K562 (cell line): ENCODE results near the gene QRICH1. TPM values are rescaled to one million over a fixed set of nuclear protein-coding genes. Genes with fewer than 3 reads are reported as not detected.

Source experiments
- ARHGAP35 ChIP-seq: fragments of 450-650 bp; IDR thresholded peaks from 2 replicates; pipeline ENCODE4 v1.6.1; 2018; ENCODE audit not compliant: partially characterized antibody
- ASH1L ChIP-seq: fragments of 450-650 bp; IDR thresholded peaks from 2 replicates; pipeline ENCODE4 v1.6.1; 2018; ENCODE audit warnings: borderline replicate concordance, mild to moderate bottlenecking, low read depth; ENCODE audit not compliant: partially characterized antibody
- COPS2 ChIP-seq: fragments of 450-650 bp; conservative IDR thresholded peaks from 2 replicates; pipeline ENCODE4 v1.6.1; 2016; ENCODE audit warnings: mild to moderate bottlenecking, moderate library complexity
- ESRRA ChIP-seq: fragments of 450-650 bp; IDR thresholded peaks from 2 replicates; pipeline ENCODE4 v1.6.1; 2014; ENCODE audit warnings: low read depth, mild to moderate bottlenecking, moderate library complexity, borderline replicate concordance
- ETV1 ChIP-seq: fragments of 450-650 bp; conservative IDR thresholded peaks from 2 replicates; pipeline ENCODE4 v1.6.1; 2016; ENCODE audit warnings: missing genetic modification characterization, control low read depth, low read depth, missing compliant biosample characterization
- FOXK2 ChIP-seq, 2 experiments: fragments of 450-650 bp; IDR thresholded peaks in 1 of 2; conservative IDR thresholded peaks in 1 of 2; 2 replicates each; pipeline ENCODE4 v1.6.1; 2016; ENCODE audit warnings: low read depth in 2 of 2, mild to moderate bottlenecking in 1 of 2
- HNRNPH1 ChIP-seq: fragments of 200-400 bp; formaldehyde crosslinking; optimal IDR thresholded peaks from 2 replicates; pipeline ENCODE3; 2017; ENCODE audit warnings: low read depth, mild to moderate bottlenecking, low read length, moderate library complexity
- MAFF ChIP-seq: IDR thresholded peaks from 2 replicates; pipeline ENCODE4 v1.6.1; 2012; ENCODE audit warnings: low read length, improper control_type of control experiment
- NCOR1 ChIP-seq: fragments of 450-650 bp; IDR thresholded peaks from 2 replicates; pipeline ENCODE4 v1.6.1; 2016; ENCODE audit warnings: mild to moderate bottlenecking, moderate library complexity
- WHSC1 ChIP-seq: IDR thresholded peaks from one replicate; pipeline ENCODE4 v1.6.1; 2012; ENCODE audit warnings: low read length, control low read depth, inconsistent platforms
- YY1 ChIP-seq, 3 experiments: IDR thresholded peaks; 2 replicates each; pipeline ENCODE4 v1.6.1; 2011; ENCODE audit warnings: low read length in 2 of 3, mild to moderate bottlenecking in 2 of 3, moderate library complexity in 2 of 3, borderline replicate concordance in 1 of 3, control low read depth in 1 of 3, low read depth in 1 of 3; ENCODE audit not compliant: insufficient read depth in 3 of 3, insufficient replicate concordance in 2 of 3, control insufficient read depth in 1 of 3, insufficient read length in 1 of 3; ENCODE audit errors: extremely low read depth in 1 of 3
- ZC3H8 ChIP-seq: fragments of 450-650 bp; IDR thresholded peaks from 2 replicates; pipeline ENCODE4 v1.6.1; 2017
- polyA plus RNA-seq, 8 experiments: library from polyadenylated mRNA; depleted of rRNA in 4 of 8; stranded (reverse) in 5 of 8; unstranded in 3 of 8; fragments of >200 nt; fragmentation: Nextera tagmentation in 2 of 8; fragmentation: Illumina TruSeq in 1 of 8; extraction: Ambion mirVana in 2 of 8; extraction: Trizol in 1 of 8; gene quantifications; 2 replicates each; pipeline versions ENCODE4 v1.2.1 to v1.2.3, GENCODE V29; 2011 to 2014; ENCODE audit warnings: inconsistent platforms in 1 of 8, missing spikeins in 1 of 8
- total RNA-seq, 7 experiments: library from RNA; depleted of rRNA in 6 of 7; stranded (reverse); fragments of >200 nt in 6 of 7; fragmentation: Illumina TruSeq in 2 of 7; extraction: Trizol in 2 of 7; gene quantifications; 2 replicates each; pipeline versions ENCODE4 v1.2.1 to v1.2.3, GENCODE V29; 2011 to 2021; ENCODE audit warnings: low replicate concordance in 1 of 7
- TF ChIP-seq, protein P1 (sequence below): fragments of 200-400 bp; formaldehyde crosslinking; IDR thresholded peaks from 2 replicates; pipeline ENCODE4 v1.6.1; 2017; ENCODE audit warnings: mild to moderate bottlenecking, low read depth, low read length, moderate library complexity
- TF ChIP-seq, protein P2 (sequence below), 2 experiments: fragments of 450-650 bp; formaldehyde crosslinking in 1 of 2; IDR thresholded peaks; 2 replicates each; pipeline versions ENCODE4 v1.4.0 to v1.6.1; 2014 to 2020; ENCODE audit warnings: mild to moderate bottlenecking in 2 of 2, borderline replicate concordance in 1 of 2, low read depth in 1 of 2
- TF ChIP-seq, protein P3 (sequence below): conservative IDR thresholded peaks from 2 replicates; pipeline ENCODE4 v1.6.1; 2011; ENCODE audit warnings: low read depth, mild to moderate bottlenecking, low read length; ENCODE audit not compliant: control insufficient read depth

QRICH1 gene
- total and polyA plus RNA-seq, 9 of the 15 experiments (the other 6 are each of a cell fraction or from before 2014, with no cell fraction given): 20.1 to 99.2 (median 56.7) TPM

DNA sequence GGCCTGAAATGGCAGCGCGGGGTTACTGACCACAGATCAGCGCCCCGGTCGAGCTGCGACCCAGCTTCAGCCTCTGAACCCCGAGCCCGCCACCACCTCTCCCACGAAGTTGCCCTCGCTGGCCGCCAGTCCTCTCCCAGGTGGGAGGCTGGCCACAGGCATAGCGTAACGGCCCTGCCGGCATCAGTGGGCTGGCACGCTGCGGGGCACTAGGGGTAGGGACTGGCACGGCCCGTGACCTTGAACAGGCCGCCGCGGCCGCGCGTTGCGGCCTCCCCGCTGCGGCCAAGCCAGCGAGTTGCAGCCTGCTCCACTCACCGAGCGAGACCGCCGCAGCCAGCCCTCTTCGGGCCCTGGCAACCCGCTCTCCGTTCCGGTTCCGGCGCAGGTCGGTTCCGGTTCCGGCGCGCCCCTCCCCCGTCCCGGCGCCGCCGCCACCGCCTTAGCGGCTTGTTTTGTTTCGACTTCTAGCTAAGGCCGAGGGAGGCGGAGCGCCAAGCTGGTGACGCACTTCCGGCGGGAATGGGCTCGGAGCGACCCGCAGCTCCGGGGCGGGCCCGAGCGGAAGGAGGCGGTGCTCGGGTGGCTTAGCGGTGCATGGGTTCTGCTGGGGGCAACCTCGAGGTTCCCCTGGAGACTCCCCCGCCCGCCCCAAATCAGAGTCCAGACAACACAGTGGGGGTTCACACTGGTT lies 26.7 kb upstream of the QRICH1 start, which contains the start of gene USP19 (continued):
- TF ChIP-seq, protein P1, sequence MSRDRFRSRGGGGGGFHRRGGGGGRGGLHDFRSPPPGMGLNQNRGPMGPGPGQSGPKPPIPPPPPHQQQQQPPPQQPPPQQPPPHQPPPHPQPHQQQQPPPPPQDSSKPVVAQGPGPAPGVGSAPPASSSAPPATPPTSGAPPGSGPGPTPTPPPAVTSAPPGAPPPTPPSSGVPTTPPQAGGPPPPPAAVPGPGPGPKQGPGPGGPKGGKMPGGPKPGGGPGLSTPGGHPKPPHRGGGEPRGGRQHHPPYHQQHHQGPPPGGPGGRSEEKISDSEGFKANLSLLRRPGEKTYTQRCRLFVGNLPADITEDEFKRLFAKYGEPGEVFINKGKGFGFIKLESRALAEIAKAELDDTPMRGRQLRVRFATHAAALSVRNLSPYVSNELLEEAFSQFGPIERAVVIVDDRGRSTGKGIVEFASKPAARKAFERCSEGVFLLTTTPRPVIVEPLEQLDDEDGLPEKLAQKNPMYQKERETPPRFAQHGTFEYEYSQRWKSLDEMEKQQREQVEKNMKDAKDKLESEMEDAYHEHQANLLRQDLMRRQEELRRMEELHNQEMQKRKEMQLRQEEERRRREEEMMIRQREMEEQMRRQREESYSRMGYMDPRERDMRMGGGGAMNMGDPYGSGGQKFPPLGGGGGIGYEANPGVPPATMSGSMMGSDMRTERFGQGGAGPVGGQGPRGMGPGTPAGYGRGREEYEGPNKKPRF: no peak
- no peak for TF ChIP-seq MAFF
- TF ChIP-seq YY1 (IDR thresholded peaks at IDR 0.05; ENCODE audit: borderline replicate concordance in 1 of 3, control insufficient read depth in 1 of 3, extremely low read depth in 1 of 3, insufficient read depth in 3 of 3, insufficient read length in 1 of 3, insufficient replicate concordance in 2 of 3, low read depth in 1 of 3, low read length in 2 of 3): no peak
- TF ChIP-seq, protein P2, sequence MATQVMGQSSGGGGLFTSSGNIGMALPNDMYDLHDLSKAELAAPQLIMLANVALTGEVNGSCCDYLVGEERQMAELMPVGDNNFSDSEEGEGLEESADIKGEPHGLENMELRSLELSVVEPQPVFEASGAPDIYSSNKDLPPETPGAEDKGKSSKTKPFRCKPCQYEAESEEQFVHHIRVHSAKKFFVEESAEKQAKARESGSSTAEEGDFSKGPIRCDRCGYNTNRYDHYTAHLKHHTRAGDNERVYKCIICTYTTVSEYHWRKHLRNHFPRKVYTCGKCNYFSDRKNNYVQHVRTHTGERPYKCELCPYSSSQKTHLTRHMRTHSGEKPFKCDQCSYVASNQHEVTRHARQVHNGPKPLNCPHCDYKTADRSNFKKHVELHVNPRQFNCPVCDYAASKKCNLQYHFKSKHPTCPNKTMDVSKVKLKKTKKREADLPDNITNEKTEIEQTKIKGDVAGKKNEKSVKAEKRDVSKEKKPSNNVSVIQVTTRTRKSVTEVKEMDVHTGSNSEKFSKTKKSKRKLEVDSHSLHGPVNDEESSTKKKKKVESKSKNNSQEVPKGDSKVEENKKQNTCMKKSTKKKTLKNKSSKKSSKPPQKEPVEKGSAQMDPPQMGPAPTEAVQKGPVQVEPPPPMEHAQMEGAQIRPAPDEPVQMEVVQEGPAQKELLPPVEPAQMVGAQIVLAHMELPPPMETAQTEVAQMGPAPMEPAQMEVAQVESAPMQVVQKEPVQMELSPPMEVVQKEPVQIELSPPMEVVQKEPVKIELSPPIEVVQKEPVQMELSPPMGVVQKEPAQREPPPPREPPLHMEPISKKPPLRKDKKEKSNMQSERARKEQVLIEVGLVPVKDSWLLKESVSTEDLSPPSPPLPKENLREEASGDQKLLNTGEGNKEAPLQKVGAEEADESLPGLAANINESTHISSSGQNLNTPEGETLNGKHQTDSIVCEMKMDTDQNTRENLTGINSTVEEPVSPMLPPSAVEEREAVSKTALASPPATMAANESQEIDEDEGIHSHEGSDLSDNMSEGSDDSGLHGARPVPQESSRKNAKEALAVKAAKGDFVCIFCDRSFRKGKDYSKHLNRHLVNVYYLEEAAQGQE (IDR thresholded peaks at IDR 0.05; ENCODE audit: borderline replicate concordance): no peak
- TF ChIP-seq, protein P2 (CRISPR knock-in tag; IDR thresholded peaks at IDR 0.05; ENCODE audit: low read depth): peak; percentile 57; the same call in 1 of the 2 replicates
- no peak for TF ChIP-seq WHSC1
- TF ChIP-seq, protein P3, sequence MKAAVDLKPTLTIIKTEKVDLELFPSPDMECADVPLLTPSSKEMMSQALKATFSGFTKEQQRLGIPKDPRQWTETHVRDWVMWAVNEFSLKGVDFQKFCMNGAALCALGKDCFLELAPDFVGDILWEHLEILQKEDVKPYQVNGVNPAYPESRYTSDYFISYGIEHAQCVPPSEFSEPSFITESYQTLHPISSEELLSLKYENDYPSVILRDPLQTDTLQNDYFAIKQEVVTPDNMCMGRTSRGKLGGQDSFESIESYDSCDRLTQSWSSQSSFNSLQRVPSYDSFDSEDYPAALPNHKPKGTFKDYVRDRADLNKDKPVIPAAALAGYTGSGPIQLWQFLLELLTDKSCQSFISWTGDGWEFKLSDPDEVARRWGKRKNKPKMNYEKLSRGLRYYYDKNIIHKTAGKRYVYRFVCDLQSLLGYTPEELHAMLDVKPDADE: 0 out of 2 replicates have a peak, but pooled peaks have one; percentile 25
- peak; percentile 93 for TF ChIP-seq FOXK2 (conservative IDR thresholded peaks at IDR 0.05 in 1 of 2, IDR thresholded peaks at IDR 0.05 in 1 of 2; ENCODE audit: low read depth in 2 of 2)
- no peak for TF ChIP-seq NCOR1
- TF ChIP-seq ZC3H8: no peak
- no peak for TF ChIP-seq COPS2
- peak; percentile 64; the same call in 1 of the 2 replicates for TF ChIP-seq ETV1
- no peak for TF ChIP-seq ARHGAP35
- TF ChIP-seq ESRRA: peak; percentile 92
- no peak for TF ChIP-seq HNRNPH1
- TF ChIP-seq ASH1L: no peak
